Brain microvascular endothelial cell (primary cell): Measurements from ENCODE around the gene ST3GAL4.
"Not testable (repeated sequence)": the region's sequence is repeated elsewhere in the genome, so short reads cannot be mapped to it uniquely, and the experiment has no call there.

Experiments used
- DNase-seq: peaks from one replicate; pipeline ENCODE4 v3.0.0-alpha.2; 2020
- H3K27ac ChIP-seq: fragments of 250-450 bp; sonication (Bioruptor Pico); 2 replicates; pipeline ENCODE4 v1.5.1; 2020; ENCODE audit warnings: mild to moderate bottlenecking, moderate library complexity
- H3K27me3 ChIP-seq: fragments of 250-450 bp; sonication (Bioruptor Pico); replicated peaks from 2 replicates; pipeline ENCODE4 v1.5.1; 2020; ENCODE audit warnings: mild to moderate bottlenecking
- H3K36me3 ChIP-seq: fragments of 250-450 bp; sonication (Bioruptor Pico); replicated peaks from 2 replicates; pipeline ENCODE4 v1.5.1; 2020; ENCODE audit warnings: mild to moderate bottlenecking
- H3K4me3 ChIP-seq: 2 replicates; pipeline ENCODE4 v1.5.1; 2011; ENCODE audit warnings: low read depth, mild to moderate bottlenecking, control low read depth, low read length, moderate library complexity
- in situ Hi-C: cut with HindIII; loops from 2 replicates; pipeline ENCODE4 v1.10.0; 2017; ENCODE audit warnings: low sequenced_read_pairs, low pct_ligation_motif_present
- TF ChIP-seq, protein P1 (sequence below): IDR thresholded peaks from 2 replicates; pipeline ENCODE4 v1.5.1; 2011; ENCODE audit warnings: low read depth, mild to moderate bottlenecking, moderate library complexity, low read length, control low read depth, inconsistent platforms; ENCODE audit errors: missing control alignments

Gene ST3GAL4

DNA sequence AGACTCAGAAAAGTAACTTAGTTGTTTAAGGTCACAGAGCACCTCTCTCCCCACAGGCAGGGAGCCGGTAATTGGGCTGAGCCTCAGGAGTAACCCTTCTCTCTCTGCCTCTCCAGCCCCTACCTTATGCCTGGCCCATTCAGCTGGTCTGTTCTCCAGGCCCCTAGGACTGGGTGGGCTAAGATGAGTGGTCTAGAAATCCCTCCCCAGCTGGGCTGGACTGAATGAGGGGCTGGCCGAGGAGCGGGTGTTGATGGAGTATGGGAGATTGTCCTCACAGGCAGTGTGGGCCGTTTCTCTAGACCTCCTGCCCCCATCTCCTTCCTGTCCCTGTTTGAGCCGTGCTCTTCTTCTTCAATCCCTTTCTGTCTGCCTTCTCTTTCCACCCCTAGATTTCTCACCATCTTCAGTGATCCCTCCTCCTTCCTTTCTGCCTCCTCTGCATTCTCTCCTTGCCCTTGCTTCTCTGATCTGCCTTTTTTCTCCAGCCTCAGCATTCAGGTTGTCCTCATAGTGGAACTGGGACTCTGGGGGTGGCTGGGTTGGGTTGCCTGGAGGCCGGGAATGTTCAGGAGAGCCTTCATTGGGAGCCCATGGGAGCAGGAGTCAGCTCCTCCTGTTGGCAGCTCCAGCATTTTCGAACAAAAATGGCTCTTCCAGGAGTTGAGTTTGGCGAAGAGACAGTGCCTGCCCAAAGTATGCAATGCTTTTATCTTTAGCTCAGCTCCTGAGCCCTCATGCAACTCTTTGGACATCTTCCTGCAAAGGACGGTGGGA is 7.6 kb downstream of the ST3GAL4 start:
- H3K36me3 ChIP-seq: no peaks in the 10 kb centered on the region
- TF ChIP-seq, protein P1, sequence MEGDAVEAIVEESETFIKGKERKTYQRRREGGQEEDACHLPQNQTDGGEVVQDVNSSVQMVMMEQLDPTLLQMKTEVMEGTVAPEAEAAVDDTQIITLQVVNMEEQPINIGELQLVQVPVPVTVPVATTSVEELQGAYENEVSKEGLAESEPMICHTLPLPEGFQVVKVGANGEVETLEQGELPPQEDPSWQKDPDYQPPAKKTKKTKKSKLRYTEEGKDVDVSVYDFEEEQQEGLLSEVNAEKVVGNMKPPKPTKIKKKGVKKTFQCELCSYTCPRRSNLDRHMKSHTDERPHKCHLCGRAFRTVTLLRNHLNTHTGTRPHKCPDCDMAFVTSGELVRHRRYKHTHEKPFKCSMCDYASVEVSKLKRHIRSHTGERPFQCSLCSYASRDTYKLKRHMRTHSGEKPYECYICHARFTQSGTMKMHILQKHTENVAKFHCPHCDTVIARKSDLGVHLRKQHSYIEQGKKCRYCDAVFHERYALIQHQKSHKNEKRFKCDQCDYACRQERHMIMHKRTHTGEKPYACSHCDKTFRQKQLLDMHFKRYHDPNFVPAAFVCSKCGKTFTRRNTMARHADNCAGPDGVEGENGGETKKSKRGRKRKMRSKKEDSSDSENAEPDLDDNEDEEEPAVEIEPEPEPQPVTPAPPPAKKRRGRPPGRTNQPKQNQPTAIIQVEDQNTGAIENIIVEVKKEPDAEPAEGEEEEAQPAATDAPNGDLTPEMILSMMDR: no peak
- H3K27ac ChIP-seq: no peak overlapping the region
- H3K27me3 ChIP-seq: no peaks in the 10 kb centered on the region
- DNase-seq: no peak
- in situ Hi-C loops: no loop called here
- H3K4me3 ChIP-seq: no peak overlapping the region

DNA sequence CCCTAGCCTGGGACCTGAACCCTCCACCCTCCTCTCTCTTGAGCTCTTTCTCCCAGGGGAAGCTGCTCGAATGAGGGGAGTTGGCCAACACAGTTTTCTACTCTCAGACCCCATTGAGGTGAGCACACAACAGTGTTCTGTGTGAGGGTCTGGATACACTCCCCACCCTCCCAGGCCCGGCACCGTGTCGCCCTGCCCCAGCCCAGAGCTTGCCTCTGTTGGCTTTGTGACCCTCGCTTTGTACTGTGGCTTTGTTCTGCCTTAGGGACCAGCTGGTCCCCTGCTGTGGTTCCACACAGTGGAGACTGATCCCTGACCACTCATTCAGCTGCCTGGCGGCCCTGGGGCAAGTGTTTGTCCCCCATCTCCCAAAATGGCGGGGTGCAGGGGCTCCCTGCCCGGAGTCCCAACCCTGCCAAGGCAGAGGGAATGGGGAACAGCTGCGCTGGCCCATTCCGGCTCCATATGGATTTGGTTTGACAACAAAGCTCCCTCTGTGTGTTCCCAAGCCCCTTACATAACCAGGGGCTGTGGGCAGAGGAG is 8.3 kb downstream of the ST3GAL4 start:
- no peak overlapping the region for H3K4me3 ChIP-seq
- H3K36me3 ChIP-seq: no peaks in the 10 kb centered on the region
- H3K27ac ChIP-seq: no peak overlapping the region
- TF ChIP-seq, protein P1: no peak
- in situ Hi-C loops: no loop called here
- DNase-seq: no peak
- H3K27me3 ChIP-seq: no peaks in the 10 kb centered on the region

DNA sequence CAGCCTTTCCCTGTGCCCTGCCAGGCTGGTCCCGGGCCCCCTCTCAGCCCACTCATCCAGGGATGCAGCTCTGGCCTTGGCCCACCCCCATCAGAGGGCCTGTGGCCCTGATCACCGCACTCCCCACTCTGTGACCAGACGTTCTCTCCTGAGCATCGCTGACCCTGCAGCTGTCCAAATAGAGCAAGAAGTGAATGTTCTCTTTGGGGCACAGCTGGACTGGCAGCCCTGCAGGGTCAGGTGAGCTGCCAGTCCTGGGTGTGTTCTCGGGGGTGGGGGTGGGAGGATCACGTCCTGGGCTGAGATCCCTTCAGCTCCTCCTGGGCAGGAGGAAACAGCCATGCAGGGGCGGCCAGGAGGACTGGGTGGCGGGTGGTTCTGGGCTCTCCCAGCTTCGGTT is 9.2 kb downstream of the ST3GAL4 start:
- H3K36me3 ChIP-seq, DNase-seq, H3K27me3 ChIP-seq, H3K27ac ChIP-seq, H3K4me3 ChIP-seq, in situ Hi-C loops: not testable (repeated sequence)

DNA sequence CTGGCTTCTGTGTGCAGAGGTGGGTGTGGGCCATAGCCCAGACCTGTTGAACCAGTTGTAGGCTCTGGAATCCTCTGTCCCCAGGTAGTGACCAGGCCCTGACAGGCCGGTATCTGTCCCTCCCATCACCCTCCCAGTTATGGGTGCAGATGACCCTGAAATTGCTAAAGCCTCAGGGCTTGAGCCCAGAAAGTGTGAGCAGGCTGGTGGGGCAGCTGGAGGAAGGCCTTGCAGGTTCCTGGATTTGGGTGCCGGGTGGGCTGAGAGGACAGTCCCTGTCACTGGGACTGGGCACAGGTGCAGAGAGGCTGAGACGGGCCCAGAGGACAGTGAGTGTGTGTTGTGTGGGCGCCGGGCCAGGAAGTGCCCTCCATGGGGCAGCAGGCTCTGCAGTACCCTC is 10.0 kb downstream of the ST3GAL4 start:
- DNase-seq, H3K27me3 ChIP-seq, H3K27ac ChIP-seq, in situ Hi-C loops, H3K4me3 ChIP-seq, H3K36me3 ChIP-seq: not testable (repeated sequence)

DNA sequence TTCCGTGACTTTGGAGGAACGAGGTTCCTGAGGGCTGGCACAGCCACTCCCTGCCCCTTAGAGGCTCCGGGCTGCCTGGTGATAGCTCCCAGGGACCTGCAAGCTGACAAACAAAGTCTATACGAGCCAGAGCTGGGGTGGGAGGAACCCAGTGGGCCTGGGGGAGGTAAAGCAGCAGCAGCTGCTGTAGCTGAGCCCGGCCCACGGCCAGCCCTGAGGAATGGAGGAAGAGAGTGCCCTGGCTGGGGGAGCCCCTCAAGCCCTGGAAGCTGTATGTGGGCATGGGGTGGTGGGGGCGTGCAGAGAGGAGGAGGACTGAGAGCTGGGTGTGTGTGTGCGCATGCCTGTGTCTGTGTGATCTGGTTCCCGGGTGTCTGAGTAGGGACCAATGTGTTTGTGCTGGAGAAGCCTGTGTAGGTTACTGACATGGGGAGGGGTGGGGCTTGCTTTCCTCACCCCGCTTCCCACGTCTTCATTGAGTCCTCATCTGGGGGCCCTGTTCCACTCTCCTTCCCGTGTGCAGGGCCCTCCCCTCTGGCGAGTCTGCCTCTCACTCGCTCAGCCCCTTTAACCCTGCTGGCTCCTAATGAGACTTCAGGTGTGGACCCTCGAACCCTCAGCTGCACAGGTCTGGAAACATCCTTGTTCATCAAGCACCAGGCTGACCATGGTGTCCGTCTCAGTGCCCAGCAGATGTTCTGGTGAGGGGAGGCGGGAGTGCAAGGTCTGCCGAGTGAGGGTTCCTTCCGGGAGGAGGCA is 10.8 kb downstream of the ST3GAL4 start:
- TF ChIP-seq, protein P1: no peak
- Histone ChIP-seq H3K27ac (no peak overlapping the region), H3K27me3 (no peaks in the 10 kb centered on the region), H3K36me3 (no peaks in the 10 kb centered on the region), H3K4me3 (no peak overlapping the region)
- in situ Hi-C loops: no loop called here
- DNase-seq: no peak

DNA sequence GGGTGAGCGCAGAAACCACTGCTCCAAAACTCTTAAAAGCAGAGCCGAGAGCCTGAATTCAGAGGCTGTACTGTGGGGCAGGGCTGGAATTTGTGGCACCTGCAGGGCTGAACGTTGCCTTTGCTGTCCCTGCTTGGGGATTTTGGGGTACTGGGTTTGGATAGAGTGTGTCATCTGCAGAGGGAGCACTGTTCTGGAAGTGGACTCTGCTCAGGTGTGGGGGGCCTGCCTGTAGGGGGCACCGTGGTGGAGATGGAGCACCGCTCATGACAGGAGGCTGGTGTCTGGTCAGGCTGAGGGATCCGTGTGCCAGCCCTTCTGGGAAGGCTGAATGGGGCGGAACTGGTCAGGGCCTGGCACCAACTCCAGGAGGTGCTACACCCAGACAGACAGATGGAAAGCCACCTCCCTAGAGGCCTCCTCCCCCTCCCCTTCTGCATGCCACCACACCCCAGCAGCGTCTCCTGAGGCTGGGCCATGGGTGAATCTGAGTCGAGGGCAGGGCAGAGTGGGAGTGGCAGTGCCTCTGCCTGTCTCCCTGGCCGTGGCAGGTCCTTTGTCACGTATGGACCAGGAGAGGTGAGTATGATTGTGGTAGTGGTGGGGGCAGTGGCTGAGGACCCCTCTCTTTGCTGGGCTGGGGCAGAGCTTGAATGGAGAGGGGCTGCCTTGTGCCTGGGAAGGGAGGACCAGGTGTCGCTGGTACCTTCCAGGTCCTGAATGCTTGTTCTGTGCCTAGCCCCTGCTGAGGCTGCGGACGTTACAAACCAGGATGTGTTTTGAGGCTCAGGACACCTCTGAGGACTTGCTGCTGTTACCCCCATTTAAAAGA is 11.6 kb downstream of the ST3GAL4 start:
- H3K36me3 ChIP-seq, in situ Hi-C loops, H3K4me3 ChIP-seq, H3K27ac ChIP-seq, DNase-seq, H3K27me3 ChIP-seq: not testable (repeated sequence)

DNA sequence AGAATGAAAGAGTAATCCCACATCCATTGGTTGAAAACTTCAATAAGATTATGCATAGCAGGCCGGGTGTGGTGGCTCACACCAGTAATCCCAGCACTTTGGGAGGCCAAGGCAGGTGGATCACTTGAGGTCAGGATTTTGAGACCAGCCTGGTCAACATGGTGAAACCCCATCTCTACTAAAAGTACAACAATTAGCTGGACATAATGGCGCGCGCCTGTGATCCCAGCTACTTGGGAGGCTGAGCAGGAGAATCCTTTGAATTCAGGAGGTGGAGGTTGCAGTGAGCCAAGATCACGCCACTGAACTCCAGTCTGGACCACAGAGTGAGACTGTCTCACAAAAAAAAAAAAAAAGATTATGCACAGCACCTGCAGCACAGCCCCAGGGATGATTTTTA is 12.3 kb downstream of the ST3GAL4 start:
- H3K36me3 ChIP-seq, H3K27ac ChIP-seq, H3K27me3 ChIP-seq, DNase-seq, in situ Hi-C loops, H3K4me3 ChIP-seq: not testable (repeated sequence)

DNA sequence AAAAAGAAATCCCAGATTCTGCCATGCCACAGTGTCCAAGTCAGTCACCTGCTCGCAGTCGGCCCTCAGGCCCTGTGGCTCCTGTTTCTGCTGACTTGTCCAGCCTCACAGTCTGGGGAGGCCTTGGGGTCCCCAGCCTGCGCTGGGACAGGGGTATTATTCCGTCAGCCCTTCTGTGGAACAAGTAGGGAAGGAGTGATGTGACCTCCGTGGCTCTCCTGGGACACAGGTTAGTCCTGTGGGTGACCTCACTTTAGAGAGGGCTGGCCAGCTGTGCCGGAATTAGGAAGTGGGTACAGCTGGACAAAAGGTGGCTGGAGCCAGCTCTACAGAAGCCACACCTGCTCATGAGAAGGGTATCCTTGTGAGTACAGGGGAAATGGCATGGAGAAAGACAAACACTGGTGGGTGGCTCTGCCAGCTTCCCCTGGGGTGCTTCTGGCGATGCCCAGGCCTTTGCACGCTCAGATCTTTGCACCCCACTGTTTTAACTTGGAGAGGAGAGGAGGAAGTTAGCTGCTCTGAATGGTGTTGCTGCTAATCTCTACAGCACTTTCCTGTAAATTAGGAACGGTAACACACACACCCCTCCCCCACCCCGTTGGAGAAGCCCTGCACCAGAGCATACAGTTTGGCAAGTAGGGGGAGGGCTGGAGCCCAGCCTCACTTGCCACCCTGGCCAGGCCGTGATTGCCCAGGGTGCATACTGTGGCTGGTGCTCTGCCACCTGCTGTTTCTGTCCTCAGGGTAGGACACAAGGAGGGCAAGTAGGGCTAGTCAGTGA is 13.0 kb downstream of the ST3GAL4 start:
- H3K27ac ChIP-seq, H3K36me3 ChIP-seq, DNase-seq, in situ Hi-C loops, H3K4me3 ChIP-seq, H3K27me3 ChIP-seq: not testable (repeated sequence)
